Renal cortical epithelial cell (primary cell): Measurements from ENCODE around the gene NELL1. TPM values are rescaled to one million over a fixed set of nuclear protein-coding genes. Genes with fewer than 3 reads are reported as not detected.
"Not testable (repeated sequence)": the region's sequence is repeated elsewhere in the genome, so short reads cannot be mapped to it uniquely, and the experiment has no call there.

ENCODE experiments used
- DNase-seq: peaks from one replicate; pipeline ENCODE4 v3.0.0-alpha.2; 2011; ENCODE audit warnings: low read depth
- total RNA-seq: library from RNA; depleted of rRNA; stranded (reverse); fragments of >200 nt; gene quantifications from 2 replicates; pipeline ENCODE4 v1.2.3, GENCODE V29; 2014

The NELL1 gene
- total RNA-seq, 1 donor from 2014 or later: not detected

DNA sequence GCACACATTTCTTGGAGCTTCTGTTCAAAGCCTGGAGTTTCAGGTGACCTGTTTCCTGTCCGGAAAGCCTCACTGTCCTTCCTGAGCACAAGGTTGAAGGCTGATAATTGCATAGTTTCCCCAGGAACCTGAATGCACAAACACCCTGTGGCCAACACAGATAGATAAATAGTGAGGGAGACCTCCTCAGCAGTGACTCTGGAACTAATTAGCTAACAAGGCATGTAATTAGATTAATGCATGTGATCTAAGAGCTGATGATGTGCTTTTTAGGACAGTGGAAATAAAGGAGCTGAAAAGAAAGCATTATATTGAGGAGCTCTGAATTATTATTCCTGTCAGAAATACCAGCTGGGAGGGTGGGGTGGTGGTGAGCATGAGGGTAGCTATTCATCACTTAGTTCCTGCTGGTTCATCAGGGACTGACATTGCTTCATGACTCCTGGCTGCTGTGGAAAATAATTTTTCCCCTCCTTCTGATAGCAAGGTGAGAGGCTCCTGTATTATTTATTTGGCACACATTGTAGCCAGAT lies 101.1 kb downstream of the NELL1 start:
- no peak for DNase-seq

DNA sequence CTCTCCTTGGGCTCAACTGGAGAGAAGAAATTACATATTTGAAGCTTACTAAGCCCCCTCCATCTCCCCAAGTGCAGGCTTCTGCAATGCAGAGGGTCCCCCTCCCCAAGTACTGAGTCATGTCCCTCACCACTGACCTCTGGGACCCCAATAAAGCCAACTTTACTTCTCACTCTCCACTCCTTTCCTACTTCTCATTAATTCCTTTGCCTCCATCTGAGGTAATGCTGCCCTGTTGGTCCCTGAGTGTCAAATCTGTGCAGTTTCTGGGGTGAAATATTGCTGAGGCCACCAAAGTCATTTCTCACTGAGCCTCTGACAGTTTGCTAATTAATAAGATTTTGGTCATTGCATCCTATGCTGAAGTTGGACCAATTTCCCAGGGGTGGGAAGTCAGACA lies 101.6 kb downstream of the NELL1 start:
- no peak for DNase-seq

DNA sequence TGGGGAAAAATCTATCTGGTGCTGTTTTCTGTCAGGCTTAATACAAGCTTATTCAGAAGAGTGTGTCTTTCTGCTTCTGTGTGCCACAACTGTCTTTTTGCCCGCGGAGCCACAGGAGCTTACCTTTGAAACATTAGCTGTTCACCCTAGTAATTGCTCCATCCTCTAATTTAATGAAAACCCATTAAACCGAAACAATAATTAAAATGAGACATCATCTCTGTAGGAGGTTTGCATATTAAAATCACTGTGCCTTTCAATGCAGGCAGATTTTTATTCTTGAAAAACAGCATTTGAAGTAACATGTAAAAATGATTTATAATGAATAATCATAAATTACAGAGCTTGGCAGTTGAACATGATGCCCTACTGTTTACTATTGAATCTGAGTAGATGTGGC lies 102.3 kb downstream of the NELL1 start:
- DNase-seq: no peak

DNA sequence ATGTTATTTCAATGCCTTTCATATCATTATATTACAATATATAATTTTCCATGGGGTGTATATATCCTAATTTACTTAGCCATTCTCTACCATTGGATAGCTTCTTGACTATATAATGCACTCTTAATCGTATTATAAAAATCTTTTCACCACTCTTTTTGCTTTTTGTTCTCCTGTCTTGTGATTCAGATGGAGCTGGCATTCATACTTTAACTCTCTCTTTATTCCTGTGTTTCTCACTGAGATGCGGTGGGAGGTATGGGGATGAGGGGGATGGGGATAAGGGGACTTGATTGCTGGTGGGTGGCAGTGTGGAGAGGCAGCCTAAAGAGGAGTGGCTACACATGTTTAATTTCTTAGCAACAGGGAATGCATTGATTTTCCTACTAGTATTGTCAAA lies 105.9 kb downstream of the NELL1 start:
- no peak for DNase-seq

DNA sequence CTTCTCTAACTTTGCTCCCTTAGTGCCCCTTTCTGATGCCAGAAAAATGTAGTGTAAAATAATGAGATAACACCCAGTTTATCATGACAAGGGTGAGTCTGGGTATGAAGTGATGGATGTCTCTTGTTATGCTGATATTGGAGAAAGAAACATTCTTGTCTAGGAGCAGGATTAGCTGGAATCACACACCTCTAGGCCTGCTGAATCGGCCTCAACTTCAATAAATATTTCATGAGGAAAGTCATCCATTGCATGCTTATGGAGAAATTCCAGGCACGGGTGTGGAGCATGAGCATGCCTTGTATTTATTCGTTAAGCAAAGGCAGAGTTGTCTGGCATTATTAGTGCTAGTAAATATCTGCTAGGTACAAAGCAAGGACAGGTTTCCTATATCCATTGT lies 113.4 kb downstream of the NELL1 start:
- no peak for DNase-seq

DNA sequence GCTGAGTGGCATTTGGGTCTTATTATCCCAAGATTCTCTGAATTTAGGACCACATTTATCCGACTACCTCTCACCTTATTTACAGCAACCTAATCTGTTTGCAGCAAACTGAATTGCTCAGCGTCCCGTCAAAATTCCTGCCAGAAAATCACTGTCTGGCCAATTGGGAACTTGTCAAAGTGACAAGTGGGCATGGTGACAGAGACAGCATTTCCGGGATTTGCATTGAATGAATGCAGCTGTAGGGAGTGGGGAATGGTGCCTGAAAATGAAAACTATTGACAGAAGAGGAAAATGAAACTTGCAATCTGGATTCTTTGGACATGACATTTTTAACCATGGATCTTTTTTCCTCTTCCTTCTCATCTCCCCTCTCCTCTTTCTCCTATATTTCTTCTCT lies 113.8 kb downstream of the NELL1 start:
- no peak for DNase-seq

DNA sequence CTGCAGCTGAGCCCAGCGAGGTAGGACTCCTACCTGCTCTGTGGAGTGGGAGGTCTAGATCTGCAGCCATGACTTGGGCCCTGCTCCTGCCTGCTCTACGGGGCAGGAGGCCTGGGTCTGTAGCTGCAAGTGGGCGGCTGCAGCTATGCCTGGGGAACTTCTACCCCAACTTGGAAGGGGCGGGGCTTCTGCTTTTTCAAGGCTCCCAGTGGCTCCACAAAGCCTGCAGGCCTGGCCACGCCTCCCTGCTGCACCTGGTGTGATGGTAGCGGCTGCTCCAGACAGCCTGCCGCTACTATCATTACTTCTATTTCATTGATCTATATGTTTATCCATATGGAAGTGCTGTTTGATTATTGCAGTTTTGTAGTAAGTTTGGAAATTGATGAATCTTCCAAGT lies 121.2 kb downstream of the NELL1 start:
- DNase-seq: no peak

DNA sequence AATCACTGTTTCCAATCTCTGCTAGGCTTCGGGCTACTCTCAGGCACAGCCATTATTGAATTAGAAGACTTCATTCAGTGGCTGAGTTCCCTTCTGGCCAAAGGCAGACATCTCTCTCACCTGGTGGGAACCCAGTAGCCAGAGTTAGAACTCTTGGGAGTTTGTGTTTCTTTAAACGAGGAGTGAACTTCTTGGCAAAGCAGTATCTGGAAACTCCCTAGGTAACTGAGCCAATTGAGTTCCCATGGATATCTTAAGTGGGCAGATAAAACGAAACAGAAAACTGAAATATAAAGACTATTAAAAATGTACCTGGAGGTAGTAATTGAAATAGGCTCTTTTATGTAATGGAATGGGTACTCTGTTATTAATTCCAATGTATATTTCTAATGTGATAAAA lies 125.6 kb downstream of the NELL1 start:
- DNase-seq: no peak

DNA sequence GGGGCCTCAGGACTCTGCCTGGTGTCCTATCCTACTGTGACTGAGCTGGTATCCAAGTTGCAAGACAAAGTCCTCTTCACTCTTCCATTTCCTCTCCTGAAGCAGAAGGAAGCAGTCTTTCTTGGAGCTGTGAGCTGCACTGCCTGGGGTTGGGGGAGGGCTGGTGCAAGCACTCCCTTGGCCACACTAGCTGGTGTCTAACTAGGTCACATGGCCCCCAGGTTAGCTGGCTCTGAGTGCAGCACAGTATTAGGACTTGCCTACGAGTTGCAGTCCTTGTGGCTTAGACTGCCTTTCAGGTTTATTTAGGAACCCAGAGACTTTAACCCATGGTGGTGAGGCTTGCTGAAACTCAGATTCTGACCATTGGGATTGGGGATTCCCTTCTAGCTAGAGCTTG lies 138.9 kb downstream of the NELL1 start:
- DNase-seq: no peak

DNA sequence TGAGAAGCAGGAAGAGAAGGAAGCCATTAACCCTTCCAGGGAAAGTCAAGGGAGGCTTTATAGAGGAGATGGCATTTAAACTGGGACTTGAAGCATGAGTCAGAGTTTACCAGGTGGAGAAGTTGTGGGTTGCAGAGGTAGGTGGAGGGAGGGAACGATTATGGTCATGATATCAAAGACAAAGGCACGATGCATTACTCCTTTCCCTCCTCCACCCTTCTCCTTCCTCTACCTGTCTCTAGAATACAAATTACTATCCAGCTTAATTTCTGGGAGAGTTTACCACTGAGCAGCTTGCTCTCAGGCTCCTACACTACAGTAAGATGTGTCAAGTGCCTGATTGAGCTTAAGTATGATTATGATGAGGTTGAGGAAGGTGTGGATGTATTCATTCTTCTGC lies 151.7 kb downstream of the NELL1 start:
- no peak for DNase-seq

DNA sequence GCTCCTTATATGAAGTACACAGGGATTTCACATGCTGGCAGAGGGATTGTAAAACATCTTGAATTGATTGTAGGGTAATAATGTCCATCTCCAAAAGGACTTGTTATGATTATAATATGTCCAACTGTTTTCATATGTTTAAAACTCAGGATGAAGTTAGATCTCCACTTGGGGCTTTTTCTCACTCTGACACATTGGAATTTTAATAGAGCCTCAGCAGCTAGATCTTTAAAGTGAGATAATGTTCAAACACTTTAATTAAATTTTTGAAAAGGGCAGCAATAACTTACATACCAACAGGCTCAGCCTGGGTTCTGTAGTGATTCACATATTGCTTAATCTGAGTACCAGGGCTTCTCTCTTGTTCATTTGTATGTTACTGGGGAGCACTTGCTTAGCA lies 152.1 kb downstream of the NELL1 start:
- DNase-seq: no peak

DNA sequence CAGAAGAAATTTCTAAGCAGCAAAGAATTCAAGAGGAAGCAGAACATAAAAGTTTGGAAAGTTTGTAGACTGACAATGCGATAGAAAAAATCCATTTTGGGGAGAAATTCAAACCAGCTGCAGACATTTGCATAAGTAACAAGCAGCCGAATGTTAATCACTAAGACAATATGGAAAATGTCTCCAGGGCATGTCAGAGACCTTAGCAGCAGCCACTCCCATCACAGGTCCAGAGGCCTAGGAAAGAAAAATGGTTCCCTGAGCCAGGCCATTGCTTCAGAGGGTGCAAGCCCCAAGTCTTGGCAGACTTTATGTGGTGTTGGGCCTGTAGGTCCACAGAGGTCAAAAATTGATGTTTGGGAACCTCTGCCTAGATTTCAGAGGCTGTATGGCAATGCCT lies 155.4 kb downstream of the NELL1 start:
- no peak for DNase-seq

DNA sequence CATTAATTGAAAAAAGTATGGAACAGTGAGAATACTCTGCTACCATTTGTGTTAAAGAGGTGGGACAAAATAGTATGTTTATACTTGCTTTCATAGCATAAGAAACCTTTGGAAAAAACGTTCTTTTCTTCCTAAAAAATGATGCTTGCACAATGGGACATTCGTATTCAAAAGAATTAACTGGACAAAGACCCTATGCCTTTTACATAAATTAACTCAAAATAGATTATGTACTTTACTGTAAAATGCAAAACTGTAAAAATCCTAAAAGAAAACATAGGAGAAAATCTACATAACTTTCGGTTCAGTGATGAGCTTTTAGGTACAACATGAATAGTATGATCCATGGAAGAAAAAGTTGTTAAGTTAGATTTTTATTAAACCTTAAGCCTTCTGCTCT lies 166.2 kb downstream of the NELL1 start:
- no peak for DNase-seq

DNA sequence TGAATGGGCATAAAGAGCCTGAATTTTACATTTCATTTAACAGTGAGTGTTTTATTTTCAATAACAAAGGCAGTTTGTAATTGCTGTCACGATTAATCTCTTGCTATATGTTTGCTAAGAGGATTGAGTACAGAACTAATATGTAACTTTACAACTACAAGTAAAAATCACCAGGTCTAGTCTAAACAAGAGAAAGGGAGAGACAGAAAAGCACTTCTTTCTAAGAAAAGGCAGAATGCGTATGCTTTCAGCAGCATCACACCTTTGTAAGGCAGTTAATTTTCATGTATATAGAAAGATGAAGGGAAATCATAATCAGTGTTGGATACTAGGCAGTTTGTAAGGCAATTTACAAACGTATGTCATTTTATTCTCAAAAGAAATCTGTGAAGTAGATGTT lies 169.8 kb downstream of the NELL1 start:
- no peak for DNase-seq

DNA sequence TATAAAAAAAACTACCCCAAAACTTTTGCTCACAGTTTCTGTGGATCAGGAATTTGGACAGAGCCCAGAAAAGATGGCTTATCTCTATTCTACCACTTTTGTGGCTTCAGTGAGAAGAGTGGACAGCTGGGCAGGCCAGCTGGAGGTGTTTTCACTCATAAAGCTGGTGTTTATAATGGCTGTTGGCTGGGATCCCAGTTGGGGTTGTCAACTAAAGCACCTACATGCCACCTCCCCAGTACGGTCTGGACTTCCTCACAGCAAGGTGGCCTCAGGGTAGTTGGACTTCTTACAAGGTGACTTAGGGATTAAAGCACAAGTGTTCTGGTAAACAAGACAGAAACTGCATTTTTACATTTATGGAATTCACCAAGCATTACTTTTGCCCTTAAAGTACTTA lies 171.0 kb downstream of the NELL1 start:
- peak; percentile 54 for DNase-seq

DNA sequence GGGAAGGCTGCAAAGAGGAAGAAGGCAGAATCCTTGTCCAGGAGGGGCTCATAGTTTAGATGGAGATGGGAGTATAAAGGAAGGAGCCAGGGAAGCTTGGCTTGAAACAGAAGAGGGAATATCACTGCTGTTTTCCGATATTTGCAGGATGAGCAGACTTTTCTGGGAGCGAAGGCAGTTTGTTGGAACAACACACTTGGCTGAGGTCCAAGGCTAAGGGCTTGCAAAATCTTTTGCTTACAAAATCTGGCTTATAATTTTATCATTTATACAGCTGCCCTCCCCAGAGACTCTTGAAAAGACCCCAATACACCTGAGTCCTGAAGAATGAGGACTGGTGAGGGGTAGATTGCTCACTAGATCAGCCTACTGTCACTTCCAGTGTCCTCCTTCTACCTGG lies 174.8 kb downstream of the NELL1 start:
- DNase-seq: no peak

DNA sequence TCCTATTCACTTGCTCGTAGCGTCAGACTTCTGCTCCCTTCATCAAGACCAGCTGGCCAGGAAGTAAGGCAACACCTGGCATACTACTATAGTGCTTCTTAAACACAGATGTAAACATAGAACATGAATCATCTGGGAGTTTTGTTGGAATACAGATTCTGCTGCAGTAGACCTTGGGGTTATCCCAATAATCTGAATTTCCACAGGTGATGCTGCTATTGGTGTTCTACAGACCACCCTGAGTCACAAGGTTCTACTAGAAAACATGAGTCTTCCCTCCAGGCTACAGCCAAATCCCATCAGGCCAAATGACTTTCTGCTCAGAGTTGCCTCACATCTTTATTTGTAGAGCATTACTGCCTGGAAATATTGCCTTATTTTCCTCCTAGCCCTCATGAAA lies 175.2 kb downstream of the NELL1 start:
- DNase-seq: no peak

DNA sequence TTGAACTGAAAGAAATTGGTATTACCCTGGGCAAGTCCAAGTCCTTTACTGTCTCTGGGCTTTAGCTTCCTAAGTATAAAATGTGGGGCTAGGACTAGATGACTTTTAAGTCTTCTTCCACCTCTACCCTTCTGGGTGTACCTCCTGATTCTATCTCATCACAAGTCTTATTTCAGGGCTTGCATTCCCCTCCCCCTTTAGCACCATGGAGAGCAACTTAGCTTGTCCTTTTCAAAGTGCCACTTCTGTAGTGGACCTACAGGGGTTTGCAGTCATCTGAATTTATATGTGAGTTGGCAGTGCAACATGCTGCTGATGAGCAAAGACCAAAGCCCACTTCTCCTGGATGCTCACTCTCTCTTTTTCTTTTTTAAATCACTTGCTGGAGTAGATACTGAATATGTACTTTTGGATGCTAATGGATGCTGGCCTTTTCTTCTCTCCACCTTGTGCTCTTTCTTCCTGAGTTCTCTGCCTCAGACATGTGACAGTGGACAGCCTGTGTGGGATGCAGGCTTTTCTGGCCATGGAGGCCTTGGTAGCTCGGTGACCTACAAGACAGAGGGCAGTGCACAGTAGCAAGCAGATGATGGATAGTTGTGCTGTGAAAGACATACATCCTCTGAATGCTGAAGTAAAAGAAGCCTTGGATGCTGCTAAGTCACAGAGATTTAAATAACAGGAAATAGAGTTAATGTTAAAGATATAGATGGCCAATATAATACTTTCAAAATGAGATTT lies 185.0 kb downstream of the NELL1 start:
- peak; percentile 12 for DNase-seq

DNA sequence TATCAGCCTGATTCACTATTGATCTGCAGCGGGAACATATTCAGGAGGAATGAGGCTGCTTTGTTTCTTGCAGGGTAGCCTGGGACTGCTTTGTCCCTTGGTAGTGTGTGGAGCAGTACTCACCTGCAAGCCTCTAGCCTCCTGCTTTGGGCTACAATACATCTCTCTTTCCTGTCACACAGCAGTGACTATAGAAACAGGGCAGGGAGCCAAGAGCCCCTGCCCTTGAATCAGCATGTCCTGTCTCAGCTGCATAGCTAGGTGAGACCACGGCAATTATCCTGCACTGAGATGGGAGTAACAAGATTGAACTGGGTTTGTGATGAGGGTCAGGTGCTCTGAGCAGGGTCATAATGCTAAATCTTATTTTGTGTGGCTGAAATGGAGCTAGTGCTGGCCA lies 191.9 kb downstream of the NELL1 start:
- DNase-seq: no peak

DNA sequence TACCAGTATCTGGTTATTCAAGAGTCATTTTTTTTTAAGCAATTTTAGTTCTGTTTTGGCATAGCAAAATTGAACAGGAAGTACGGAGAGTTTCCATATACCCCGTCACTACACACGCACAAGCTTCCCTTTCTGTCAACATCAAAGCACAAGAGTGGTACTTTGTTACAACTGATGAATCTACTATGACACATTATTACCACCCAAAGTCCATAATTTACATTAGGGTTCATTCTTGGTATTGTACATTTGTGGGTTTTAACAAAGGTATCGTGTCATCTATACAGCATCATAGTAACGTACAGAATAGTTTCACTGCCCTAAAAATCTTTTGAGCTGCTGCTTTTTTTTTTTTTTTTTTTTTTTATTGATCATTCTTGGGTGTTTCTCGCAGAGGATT lies 192.9 kb downstream of the NELL1 start:
- DNase-seq: not testable (repeated sequence)

DNA sequence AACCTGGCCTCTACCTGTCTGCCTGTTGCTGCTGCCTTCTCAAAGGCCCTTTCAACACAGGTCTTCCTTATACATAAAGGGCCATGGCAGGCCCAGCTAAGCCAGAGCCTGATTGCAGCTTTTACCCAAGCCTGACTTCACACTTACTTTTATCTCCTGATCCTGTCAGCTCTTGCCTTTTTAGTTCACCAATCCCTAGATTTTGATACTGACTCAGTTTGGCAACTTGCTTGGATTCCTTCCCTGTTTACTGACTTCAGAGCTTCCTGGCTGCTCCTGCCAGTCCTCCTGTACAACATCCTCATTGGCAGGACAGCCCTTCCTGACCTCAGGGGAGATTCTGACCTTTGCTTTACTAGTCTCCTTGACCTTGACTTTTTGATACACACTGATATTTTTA lies 195.2 kb downstream of the NELL1 start:
- no peak for DNase-seq

DNA sequence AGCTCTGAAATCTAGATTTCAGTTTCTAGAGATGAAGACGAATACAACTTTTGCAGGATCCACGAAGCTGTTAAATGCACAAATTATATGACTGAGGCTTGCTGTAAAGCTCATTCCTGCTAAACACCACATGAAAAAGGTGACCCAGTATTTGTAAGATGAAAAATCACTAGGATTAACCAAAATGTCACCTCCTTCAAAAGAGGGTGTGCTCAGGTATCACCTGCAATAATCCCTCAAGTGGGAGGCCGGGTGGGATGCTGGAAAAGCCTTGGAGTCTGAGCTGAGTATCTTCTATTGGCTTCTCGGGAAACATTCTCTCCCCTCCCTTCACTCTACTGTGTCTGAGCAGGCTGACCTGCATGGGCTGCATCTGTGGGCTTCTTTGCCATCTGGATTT lies 195.8 kb downstream of the NELL1 start:
- no peak for DNase-seq

DNA sequence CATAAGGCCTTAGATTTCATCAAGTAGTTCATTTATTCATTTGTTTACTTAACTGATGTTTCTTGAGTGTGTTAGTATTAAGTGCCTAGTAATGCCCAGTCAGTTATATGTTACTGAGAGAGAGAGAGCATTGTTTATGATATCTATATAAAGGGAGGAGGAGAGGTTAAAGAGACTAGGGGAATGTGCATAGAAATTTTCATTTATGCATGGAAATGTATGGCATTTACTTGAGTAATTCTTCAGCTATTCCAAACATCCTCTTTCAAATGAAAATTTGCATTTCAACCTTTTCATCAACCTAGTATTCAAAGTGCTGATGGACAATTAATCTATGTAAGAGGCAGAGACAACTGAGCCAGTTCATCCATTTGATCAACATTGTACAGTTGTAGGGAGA lies 199.7 kb downstream of the NELL1 start:
- no peak for DNase-seq

DNA sequence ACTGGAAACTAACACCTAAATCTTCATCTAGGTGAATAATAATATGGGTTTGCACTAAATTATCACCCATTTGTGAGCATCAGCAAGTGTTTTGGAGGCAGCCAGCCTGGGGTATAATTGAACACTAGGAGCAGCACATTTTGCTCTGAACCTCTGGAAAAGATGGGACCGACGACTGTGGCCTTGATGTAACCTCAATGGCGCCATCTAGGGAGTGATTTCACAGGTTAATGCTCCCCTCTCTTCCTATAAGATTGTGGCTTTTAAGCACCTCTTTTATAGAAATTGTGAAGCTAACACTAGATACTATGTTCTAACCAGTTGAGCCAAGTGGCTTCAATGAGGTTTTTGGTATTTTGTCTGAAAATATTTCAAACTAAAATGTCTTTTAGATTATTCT lies 203.7 kb downstream of the NELL1 start:
- peak; percentile 9 for DNase-seq
